DMS114 treated with DMSO at 0.1 percent for 48 hours (cell line): ENCODE results near the gene RPS21.
A peak's percentile ranks its signal among the peaks of the same experiment; 100 is the strongest.

ENCODE experiments used
- DNase-seq: peaks from one replicate; lab custom pipeline; 2025; ENCODE audit not compliant: unreplicated experiment; lab: John Stamatoyannopoulos, UW

Gene RPS21

DNA sequence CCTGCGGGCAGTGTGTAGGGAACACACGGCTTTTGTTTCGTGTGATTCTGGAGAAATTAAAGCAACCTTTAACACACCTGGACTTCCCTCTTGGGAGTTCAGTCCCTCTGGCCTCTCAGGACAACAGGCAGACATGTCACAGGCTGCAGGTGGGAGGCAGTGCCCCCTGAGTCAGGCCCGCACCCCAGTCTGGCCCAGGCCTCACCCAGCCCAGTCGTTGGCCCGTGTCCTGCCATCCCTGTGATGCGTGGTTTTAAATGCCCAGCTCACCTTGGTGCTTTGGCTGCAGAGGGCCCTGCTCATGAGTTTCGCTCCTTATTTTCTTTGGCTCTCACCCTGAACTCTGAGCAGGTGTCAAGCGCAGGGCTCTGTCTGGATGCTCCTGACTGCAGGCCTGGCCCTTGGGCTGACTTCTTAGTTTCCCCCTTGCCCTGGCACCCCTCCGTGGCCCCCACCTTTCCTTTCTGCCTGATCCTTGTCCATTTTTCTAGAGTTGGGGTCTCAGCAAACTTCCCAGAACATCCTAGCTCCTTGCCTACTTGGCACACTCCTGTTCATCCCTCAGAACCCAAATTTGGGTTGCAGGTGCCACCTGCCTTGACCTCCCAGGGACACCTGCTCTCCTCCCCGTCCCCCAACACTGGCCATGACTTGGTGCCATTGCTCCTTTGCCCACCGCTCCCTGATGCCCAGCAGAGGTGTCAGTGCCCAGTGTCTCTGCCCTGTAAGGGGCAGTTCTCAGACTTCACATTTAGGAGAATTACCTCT, 22.4 kb downstream of the RPS21 start:
- DNase-seq, result no peak

DNA sequence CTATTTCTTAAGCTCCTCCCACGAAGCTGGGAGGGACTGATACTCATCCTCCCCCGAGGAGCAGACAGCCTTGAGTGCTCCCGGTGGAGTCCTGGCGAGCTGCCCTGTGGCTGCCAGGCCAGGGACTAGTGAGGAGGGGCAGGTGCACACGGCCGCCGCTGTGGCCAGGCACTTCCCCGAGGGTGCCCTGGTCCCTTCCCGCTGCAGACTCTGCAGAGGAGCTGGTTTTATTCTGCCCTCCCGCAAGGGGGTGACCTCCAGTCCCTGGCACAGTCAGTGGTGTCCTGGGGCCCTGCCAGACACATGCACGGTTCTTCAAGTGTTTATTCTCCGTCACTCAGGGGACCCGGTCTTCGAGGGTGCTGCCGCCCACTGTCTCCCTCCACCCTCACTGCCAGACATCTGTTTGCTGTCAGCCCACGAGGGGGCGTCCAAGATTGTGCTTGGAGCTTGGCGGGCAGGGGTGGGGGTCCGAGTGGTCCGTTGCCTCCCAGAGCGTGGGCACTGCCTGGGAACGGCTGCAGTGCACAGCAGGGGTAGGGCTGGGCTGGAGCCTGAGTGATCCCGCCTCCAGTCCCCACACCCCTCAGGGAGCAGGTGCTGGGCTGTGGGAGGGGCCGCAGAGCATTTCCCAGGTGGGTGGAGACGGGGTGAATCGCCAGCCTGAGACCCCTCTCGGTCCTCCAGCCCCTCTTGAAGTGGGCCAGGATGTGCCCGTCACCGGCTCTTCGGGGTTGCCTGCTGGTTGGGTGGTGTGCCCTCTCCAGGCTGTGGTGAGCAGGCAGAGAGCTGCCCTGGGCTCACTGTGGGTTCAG, 23.2 kb downstream of the RPS21 start:
- peak; percentile 18 for DNase-seq

DNA sequence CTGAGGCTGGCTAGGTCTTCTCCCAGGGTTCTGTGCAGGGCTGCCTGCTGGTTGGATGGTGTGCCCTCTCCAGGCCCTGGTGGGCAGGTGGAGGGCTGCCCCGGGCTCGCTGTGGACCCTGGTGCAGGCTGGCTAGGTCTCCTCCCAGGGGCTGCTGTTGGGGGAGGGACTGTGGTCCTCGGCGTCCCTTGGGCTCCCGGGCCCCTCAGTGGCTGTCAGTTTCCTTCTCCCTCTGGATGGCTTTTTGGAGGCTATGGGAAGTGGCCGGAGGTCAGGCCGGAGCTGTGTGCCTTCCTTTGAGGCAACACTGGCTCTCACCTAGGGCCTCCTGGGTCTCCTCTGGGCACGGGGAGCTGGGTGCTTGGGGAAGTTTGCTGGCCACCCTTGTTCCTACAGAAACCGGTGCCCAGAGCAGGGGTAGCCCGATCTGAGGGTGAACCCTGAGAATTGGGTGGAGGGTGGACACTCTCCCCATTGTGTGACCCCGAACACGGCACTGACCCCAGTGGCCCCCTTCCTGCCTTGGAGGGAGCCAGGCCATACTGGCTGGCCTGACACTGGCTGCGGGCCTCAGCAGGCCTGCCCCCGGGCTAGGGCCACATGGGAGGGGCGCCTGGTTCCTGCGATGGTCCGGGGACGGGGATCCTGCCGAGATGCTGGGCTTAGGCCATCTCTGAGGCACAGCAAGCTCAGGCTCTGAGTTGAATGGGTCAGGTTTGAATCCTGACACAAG, 24.0 kb downstream of the RPS21 start:
- no peak for DNase-seq

DNA sequence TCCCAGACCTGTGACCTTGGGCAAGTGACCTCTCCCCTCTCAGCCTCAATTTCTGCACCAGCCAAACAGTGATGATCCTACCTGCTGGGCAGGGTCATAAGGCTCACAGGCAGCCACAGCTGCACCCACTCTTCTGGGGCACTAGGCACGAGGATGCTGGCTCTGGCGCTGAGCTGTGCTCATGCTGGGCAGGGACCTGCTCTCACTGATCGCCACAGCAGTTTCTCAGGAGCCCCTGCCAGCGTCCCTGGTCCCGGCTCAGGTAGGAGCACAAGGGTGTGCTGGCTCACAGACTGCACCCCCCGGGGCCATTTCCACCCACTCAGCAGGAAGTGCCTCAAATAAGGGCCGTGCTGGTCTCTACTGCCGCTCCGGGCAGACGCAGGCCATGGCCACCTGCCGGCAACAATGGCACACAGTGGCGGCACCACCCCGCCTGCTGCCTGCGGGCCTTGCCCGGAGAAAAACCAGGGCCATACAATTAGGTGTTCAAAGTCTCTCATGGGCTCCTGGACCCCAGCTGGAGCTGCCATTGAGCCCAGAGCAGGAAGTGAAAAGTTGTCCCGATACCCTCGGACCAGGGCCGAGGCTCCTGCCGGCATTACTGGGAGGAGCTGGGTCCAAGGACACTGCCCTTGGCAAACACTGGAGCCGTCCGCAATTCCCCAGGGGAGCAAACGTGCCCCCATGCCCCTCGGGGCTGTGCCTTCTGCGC, 24.7 kb downstream of the RPS21 start:
- DNase-seq, result no peak

DNA sequence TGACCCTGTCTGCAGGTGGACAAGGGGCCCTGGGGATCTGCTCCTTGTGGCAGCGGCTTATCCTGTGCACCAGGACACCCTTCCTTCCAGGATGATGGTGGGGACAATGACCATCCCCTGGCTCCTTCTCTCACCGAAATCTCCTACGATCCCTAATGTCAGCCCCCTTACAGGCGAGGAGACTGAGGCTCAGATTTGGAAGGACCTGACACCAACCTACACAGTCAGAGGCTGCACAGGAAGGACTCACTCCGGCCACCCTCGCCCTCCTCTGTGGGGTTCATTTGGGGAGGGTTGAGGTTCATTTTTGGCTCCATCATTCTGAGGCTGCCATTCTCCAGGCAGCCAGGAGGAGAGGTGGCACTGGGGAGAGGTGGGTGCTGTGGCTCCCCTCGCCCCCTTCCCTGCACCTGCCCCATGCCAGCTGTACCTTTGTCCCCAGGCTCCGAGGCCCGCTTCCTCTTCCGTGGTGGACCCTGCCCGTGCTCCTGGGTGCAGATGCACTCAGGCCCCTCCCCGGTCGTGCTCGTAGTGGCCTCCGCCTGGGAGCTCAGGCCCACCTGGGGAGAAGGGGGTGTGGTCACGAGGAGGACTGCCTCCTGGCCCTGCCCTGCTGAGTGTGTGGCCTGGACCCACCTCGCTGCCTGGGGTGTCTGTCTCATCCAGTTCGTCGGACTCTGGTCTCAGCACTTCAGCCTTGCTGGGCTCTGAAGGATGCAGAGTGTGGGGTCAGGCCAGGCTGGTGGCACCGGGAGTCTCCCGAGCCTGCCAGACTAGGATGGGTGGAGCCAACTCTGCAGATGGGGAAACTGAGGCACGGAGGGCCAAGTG, 25.5 kb downstream of the RPS21 start:
- no peak for DNase-seq

DNA sequence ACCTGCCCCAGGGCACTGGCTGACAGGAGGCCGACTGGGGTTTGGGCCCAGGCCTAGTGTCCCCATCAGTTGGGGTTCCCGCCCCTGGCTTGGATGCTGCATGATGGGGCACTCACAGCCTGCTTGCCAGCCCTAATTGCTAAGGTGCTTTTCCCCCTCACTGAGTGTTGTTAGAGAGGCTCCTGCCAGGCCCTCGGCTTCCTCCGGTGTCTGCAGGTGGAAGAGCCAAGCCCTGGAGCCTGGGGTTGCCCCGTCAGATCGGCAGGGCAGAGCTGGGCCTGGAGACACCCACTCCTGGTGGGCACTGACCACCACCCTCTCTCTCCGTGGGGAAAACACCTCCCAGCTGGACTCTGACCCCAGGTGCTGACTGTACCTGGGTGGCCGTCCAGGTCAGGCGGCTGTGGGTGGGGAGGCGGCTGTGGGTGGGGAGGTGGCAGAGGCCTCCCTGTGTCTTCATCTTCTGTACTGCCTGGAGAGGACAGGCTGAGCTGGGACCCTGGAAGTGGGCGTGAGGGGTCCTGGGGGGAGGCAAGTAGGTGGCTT, 26.2 kb downstream of the RPS21 start:
- DNase-seq, result no peak

DNA sequence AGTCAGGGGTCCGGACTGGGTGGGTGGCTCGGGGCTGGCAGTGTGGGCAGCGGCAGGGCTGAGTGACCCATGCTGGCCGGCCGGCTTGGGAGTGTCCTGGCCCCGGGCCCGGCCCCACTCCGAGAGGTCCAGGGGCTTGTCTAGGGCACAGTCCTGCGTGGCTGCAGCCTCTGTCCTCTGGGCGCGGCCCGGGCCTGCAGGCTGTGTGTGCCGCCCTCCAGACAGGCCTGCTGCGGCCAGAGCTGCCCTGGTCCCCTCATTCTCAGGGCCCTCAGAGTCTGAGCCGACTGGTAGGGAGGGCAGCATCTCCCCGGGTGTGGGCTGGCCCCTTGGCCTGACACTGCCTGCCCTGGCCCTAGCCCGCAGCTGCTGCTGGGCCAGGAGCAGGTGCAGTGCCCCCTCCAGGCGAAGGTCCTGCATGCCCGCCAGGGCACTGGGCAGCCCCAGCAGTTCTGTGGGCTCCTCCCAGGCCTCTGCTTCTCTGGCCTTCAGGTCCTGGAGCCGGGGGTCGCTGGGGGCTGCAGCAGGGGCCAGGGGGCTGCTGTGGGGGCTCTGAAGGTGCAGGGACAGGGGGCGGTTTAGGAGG, 27.1 kb downstream of the RPS21 start:
- DNase-seq, result no peak

DNA sequence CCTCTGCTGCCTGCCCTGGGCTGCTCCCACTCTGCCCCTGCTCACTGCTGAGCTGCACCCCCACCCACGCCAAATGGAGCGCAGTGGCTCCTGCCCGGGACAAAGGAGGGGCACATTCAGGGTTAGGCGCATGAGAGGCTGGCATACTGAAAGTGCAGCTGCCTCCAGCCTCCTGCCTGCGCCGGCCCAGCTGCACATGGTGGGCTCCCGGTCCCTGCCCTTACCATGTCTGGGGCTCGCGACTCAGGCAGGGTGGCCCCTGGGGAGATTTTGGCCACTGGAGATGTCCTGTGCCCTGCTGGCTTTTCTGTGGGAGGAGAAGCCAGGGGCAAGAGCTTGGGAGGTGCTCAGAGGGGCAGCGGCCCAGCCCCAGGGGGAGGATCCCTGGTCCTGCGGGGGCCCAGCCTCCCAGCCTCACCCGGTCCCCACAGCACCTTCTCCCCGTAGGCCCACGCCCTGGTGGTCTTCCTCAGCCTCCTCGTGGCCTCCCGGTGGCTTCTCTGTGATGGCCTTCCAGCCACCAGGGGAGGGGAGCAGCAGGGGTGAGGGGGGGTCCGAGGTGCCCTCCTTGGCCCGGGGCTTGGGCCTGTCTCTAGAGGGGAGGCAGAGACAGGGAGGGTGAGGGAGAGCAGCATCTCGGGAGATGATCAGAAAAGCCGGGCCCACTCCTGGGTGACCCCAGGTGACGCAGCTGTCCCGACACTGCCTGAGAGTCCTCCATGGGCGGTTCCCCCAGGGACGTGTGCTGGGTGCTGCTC, 28.6 kb downstream of the RPS21 start:
- no peak for DNase-seq

DNA sequence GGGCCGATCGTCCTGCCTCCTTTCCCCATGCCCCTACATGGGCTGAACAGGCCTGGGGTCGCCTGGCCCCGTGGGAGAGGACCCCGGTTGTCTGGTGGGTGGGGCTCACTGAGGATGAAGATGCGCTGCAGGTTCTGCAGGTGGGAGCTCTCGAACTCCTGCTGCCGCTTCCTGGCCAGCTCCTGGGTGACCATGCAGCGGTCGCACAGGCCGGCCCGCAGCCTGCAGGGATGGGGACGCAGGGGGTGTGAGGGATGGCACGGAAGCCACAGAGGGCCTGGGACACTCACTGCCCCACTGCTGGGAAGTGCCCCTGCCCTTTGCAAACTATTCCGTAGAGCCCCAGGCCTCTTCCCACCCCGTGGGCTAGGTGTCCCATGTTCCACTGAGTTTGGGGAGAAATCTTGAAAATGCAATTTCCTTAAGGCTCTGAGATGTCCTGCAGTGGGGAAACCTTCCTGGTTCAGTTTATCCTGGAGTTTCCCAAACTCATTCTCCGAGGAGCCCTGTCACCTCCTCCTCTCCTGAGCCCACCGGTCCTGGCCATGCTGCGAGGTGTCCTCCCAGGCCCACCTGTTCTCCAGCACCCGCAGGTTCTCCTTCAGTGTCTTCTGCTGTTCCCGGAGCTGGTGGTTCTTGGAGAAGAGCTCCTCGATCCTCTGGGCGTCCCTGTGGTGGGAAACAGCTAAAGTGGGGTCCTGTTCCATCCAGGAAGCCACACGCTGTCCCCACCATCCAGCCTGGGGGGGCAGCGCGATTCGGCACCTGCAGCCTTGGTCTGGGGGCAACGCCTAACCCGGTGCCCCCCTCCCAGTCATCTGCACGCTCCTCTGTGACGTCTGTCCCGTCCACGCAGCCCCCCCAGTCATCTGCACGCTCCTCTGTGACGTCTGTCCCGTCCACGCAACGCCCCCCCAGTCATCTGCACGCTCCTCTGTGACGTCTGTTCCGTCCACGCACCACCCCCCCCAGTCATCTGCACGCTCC, 30.0 kb downstream of the RPS21 start:
- no peak for DNase-seq

DNA sequence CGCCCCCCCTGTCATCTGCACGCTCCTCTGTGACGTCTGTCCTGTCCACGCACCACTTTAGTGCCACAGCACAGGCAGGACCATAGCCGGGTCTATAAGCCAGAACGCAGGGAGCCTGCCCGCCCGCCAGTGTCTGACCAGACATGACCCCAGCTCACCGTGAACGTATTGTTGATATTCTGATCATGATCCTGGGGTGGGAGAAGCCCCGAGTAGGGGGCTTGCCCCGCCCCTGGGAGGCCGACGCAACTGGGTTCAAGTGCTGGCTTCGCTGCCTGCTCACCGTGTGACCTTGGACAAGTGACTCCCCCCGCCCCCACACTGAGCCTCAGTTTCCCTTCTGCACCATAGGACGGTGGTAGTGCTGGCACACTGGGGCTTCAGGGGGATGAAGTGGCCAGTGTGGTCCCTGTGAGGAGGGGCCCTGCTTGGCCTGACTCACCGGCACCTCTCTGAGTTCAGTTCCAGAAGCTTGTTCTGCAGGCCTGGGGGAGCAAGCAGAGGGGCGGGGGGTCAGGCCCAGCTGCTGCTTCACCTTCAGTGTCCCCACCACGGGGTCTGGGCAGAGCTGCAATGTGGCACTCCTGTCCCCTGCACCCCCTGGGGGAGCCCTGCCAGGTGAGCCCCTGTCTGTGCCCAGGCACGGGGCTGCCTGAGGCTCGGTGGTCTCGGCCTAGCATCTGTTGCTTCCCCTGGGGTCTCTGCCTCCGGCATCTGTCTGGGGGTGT, 31.2 kb downstream of the RPS21 start:
- DNase-seq, result no peak

DNA sequence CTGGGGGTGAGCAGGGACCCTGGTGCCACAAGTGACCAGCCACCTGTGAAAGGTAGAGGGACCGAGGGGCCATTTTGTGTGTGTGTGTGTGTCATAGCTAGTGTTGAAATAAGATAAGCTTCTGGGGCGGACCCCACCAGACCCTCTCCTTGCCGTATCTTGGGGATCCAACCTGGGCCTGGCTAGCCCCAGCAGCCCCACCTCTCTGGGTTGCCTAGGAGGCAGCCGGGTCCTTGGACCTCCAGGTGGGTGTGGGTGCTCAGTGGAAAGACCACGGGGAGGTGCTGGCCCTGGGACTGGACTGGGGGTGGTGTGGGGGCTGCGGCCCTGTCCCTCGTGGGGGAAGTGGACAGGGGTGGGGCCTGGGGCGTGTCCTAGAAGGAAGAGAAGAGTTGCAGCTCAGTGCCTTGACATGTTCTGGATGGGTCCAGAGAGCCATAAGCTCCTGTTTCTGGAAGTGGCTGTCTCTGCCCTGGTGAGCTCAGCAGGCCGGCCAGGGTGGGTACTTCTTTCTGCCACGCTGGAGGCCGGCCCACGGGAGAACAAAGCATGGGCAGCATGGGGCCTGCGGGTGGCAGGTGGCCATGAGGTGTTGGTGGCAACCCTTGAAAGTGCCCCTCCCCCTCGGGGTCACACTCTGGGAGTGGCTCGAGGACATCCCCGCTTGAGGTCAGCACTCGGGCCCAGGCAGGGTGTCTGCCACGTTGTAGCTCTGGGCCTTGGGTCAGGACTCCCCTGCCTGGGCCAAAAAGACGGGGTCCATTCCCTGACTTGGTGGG, 32.0 kb downstream of the RPS21 start:
- DNase-seq, result no peak

DNA sequence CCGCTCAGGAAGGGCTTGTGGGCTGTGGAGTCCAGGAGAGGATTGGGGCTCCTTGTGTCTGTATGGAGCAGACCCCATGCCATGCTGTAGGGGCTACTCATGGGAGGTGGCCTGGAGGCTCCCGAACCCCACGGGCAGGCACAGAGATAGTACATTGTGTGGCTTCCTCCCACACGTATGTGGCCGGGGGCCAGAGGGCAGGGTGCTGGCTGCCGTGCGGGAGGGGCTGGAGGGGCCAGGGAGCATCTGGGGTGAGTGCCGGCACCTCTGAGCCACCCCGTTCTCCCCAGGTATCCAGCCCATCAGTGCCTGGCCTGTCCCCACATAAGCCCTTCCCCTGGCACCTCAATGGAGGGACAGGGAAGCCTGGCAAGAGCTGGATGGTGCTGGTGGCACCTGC, 32.9 kb downstream of the RPS21 start:
- no peak for DNase-seq

DNA sequence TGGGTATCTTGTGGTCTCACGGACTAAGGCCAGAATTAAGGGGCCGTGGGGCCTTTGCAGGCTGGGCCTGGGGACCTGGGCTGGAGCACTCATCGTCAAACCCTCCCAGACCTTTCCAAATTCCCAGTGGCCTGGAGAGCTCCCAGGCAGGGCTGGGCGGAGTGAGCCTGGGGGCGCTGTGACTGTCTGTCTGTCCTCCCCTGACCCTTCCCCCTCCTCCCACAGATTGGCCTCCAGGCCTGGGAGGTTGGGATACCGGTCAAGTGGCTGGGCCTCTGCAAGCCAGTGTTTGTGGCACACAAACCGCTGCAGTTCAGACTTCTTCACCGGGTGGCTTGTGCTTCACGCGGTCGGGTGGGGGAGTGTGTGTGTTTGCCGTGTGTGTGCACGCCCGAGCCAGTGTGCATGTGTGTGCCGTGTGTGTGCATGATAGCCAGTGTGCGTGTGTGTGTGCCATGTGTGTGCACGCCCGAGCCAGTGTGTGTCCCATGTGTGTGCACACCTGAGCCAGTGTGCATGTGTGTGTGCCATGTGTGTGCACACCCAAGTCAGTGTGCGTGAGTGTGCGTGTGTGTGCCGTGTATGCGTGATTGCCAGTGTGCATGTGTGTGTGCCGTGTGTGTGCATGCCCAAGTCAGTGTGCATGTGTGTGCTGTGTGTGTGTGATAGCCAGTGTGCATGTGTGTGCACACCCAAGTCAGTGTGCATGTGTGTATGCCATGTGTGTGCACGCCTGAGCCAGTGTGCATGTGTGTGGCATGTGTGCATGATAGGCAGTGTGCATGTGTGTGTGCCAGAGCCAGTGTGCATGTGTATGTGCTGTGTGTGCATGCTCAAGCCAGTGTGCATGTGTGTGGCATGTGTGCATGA, 34.2 kb downstream of the RPS21 start:
- no peak for DNase-seq

DNA sequence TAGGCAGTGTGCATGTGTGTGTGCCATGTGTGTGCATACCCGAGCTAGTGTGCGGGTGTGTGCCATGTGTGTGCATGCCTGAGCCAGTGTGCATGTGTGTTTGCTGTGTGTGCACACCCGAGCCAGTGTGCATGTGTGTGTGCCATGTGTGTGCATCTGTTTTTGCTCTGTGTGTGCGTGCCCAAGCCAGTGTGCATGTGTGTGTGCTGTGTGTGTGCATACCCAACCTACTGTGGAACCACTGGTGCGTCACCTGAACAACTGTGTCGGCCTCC, 34.8 kb downstream of the RPS21 start:
- DNase-seq, result no peak

DNA sequence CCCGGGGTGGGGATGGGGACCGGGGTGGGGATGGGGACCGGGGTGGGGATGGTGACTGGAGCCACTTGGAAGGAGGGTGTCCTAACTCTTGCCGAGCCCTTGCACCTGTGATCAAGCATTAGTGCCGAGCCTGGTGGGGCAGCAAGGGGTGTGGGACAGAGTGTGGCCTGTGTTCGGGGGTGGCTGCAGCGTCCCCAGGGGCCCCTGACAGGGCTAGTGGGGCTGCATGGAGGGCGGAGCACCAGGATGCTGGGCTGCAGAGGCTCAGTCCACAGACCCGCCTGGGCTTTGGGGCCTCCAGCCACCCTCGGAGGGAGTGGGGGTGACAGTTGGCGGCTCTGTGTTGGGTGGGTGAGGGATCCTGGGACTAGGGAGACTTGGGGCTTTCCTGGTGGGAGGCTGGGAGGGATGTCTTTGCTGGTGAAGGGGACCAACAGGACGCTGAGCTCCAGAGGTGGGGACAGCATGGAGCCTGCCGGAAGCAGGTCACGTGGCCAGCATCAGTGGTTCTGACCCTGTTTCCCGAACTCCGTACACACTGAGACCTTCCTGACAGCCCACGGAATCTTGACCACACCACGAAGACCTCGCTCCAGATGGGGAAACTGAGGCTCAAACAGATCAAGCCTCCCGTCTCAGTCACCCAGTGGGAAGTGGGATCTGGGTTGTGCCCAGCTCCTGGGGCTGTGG, 35.9 kb downstream of the RPS21 start:
- DNase-seq, result no peak
